GM19238 (cell line): ENCODE measurements around the gene DRGX.

Experiments
- DNase-seq: peaks from one replicate; pipeline ENCODE4 v3.0.0; 2011; ENCODE audit warnings: low spot score; ENCODE audit not compliant: insufficient read length

The DRGX gene

GRCh38 chr10:49395741-49396665 is at the start of gene DRGX:
TSS of gene DRGX (minus strand) at chr10:49396089. CDS start at chr10:49395440, 649 bp downstream.
- DNase-seq = no peak

DNA sequence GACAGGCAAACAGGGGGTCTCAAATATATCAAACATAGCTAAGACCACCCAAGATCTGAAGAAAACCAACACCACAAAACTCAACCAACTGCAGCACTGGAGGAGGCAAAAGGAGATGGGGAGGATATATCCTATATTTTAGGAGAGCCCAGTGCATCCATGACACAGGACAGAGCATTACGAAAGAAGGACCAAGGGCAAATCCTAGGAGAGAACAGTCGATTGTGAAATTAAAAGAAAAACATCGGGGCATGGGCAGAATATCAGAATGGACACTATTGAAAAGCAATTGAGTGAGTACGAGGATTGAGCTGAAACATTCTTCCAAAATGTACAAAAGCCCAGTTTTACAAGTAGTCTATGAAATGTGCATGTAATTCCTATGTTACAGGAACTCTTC is 48.5 kb upstream of the DRGX start:
- DNase-seq = no peak

DNA sequence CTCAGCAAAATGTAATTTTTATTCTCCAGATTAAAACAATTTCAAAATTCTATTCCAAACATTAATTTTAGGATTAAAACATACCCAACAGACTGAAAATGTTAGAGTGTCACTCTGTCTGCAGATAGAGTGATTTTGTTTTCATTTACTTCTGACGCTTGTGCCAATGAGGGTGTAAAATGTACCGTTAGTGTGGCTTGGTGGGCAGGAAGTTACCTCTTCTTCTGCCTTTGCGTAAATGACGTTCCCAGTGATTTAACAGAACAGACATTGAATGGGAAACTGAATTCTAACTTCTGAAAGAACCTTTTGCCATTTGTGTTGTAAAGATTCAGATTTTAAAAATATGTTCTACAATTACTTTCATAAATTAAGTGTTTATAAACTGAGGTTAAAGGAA is 47.0 kb upstream of the DRGX start:
- DNase-seq = no peak

- DNase-seq = no peak
These were observed 45.9 kb upstream of the DRGX start for GRCh38 chr10:49441488-49442476.

DNA sequence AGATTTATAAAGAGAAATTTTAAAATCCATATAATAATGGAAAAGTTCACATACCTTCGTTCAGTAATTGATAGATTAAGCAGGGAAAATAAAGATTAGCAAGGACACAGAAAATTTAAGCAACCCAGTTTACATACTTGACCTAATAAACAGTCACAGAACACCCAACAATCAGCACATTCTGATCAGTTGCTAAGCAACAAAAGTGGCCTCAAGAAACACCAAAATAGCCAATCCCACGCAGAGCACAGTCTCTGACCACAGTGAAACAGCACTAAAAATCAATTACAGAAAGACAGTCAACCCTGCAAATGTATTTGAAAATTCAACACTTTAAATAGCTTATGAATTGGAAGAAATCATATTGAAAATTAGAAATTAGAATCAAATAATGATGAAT is 39.3 kb upstream of the DRGX start:
- DNase-seq = no peak

GRCh38 chr10:49433069-49433468 is 37.2 kb upstream of the DRGX start:
- no peak for DNase-seq

- DNase-seq = no peak
These were observed 35.5 kb upstream of the DRGX start for GRCh38 chr10:49431426-49431825.

DNA sequence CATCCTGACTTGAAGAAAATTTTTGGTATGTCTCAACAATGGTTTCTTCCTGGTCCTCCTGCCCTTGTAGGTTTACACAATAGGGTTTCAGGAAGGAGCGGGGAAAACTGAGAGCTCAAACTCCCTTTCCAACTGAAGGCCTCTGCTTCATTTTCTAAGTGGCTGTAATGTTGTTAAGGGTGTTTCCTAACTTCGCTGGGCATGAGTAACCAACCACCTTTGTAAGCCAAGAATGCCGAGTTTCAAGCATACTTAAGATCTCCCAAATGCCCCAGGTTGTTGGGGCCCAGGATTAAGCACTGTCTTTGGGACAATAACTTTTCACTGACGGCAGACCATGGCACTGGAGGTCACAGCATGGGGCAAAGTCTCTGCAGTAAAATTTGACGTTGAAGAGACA is 33.6 kb upstream of the DRGX start:
- no peak for DNase-seq

DNA sequence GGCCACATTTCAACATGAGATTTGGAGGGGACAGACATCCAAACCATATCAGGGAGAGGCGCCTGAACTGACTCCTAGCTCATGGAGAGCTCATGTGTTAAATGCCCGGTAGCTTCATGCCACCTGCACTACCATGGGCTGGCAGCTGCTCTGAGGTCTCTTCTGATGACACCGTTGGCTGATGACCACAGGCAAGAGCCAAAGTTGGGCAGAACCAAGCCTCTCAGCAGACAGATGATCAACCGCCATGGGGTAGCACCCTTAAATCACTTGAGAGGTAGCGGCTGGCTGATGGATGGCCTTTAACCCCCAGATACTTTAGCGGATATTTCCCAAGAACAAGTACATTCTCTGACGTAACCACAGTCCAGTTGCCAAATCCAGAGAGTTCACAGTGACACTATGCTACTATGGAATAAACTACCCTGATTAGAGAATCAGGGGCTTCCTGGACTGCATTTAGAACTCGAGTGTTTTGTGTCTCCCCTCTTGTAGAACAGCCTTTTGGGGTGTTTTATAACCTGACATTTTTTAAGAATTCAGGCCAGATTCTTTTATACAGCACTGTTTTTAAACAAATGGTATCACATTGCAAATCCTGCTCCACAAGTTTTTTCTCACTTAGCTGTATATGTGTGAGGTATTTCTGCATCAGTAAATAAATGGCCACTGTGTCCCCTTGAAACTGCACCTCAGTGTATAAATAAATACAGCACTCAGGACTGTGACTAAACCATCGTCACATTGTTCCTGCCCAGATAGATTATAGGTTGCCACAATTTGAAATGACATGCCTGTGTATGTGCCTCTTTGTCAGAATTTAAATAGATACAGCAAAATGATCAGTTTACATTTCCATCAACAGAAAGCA is 30.8 kb upstream of the DRGX start:
- DNase-seq = no peak

DNA sequence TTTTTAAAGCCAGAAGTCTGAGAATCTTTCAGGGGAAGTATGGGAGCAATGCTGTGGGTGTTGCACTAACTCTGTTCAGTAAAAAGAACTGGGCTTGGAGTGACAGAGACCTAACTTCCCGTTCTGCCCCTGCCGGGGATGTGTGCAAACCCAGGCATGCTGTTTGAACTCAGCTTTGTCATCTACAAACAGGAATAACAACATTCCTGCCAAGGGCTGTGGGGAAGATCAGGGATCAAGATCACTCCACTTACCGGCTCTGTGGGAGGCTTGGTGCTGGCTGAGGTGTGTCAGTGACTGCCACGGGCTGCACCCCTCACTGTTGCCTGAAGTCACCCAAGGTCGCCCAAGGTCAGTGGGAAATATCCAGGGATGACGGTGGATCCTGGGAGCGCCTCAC is 23.1 kb upstream of the DRGX start:
- no peak for DNase-seq

DNA sequence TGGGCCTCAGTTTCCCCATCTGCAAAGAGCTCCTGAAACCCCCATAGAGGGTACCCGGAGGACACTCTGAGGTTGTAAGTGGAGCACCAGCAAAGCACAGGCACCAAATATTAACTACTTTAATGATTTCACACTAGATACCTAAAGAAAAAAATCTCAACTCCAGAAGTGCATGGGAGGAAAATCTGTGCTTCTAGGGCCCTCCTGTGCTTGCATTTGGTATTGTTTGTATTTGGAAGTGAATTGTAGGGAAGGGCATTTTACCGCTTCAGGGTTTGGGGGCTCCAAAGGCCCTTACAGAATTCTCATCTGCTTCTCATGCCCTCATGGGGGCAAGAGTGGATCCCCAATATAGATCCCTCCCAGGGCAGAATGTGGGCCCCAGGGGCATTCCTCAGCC is 22.4 kb upstream of the DRGX start:
- DNase-seq = no peak

GRCh38 chr10:49418053-49418326 is 22.1 kb upstream of the DRGX start:
- no peak for DNase-seq

DNA sequence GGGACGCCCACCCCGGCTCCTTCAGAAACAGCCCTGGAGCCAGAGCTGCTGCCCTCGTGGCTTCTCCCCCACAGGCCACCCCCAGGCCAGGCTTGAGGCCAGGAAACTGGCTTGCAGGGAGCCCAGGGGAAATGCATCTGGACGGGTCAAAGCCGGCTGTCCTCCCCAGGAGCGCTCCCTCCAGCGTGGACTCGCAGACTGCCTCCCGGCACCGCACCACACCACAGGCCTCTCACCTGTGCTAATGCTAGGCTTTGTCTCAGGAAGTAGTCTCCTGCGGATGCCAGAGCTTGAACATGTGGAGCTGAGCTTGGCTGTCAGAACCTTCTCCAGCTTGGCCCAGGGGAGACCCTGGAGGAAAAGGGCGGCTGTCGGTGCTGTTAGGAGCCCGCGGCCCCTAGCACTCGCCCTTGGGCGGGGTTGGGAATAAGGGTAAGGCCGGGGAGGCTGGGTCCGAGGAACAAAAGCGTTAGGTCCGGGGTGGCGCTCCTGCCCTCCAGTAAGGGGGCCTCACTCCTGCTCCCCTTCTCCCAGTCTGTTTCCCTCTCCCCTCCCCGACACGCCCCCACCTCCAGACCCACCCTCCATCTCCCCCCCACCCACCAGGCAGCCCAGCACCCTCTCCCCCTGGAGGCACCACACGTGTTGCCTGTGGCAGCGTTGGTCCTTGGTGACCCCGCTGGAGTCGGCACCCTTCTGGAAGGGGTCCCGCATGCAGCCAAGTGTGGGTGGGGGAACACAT is 21.6 kb upstream of the DRGX start:
- DNase-seq = no peak

DNA sequence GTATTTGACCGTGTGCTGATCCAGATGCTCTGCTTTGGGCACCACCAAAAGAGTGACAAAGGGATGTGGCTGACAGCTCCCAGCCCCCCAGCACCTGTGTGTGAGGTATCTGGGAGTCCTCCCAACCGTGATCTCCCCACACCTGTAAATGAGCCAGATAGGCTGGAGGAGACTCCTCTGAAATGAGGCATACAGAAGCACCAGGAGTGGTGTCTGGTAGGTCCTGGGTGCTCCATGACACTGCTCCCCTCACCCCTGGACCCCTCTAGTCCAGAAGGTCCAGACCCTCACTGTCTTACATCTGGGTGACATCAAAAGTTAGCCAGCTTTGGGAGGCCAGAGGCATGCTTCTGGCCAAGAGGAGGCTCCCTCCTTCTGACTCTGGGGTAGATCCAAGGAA is 20.0 kb upstream of the DRGX start:
- DNase-seq = no peak

GRCh38 chr10:49415109-49415508 is 19.2 kb upstream of the DRGX start:
- no peak for DNase-seq

- DNase-seq = no peak
These were observed 18.6 kb upstream of the DRGX start for GRCh38 chr10:49414496-49414895.

DNA sequence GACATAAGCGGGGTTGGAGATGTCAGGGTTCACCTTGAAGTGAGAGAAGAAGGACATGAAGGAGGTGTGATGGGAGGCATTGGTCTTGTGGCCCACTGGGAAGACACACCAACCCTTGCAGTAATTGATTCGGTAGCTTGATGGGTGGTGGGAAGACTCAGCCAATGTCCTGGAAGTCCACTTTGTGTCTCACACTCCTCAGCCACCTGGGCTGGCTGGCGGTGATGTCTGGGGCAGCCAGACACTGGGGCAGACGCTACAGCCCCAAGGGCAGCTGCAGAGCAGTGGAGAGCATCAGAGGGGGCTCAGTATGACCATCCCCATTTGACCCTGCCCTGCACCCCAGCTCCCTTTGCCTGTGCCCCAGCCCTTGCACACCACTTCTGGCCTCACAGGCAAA is 16.7 kb upstream of the DRGX start:
- DNase-seq = no peak

DNA sequence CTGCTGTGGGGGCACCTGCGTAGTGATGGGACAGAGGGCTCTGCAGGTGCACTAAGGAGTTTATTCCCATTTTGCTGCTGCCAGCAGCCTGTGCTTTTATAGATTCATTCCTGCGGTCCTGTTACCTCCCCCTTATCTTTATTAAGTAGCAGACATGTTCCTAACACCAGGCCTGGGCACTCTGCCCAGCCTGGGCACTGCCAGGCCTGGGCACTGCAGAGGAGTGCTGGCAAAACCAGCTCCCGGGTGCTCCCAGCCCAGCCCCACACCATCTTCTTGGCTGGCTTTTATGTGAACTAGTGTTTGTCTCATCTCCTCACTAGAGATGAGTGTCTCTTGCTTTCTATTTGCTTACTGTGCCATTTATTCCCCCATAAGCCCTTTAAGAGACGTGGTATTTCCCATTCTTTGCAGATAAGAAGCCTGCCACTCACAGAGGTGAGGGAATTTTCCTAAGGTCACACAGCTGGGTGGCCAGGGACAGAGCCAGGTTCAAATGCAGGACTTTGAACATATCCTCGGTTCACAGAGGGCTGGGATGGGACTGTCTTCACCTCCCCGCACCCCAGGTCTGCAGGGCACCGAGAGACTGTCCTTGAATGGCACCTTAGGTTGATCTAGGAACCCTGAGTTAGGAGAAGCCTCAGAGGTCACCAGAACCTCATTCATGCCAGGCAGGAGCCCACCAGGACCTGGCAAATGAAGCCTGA is 14.6 kb upstream of the DRGX start:
- DNase-seq = no peak

DNA sequence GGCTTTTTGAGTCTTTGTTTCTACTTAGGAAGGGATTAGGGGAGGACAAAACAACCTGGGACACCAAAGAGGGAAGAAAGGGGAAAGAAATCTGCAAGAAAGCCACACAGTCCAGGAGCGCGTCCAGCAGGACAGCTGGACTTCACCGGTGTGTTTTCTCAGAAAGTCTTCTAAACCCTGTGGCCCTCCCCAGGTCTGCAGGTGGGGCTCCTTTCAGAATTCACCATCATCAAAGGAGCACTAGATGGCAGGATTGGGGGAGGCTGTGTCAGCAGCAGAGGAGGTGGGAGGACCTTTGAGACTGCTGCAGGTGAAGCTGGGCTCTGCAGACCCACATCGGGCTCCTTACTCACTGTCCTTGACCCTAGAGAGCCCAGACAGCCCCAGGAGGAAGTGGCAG is 13.9 kb upstream of the DRGX start:
- no peak for DNase-seq
